ENCODE measurements around the gene EXOC6B. TPM values are rescaled to one million over a fixed set of nuclear protein-coding genes. Genes with fewer than 3 reads are reported as not detected.

EXOC6B gene
- total RNA-seq, 1 donor from 2014 or later = 40.0 TPM

- DNase-seq (ENCODE audit: low spot score) = no peak
Observed at GRCh38 chr2:72744049-72744448, 81.8 kb downstream of the EXOC6B start.

- DNase-seq (ENCODE audit: low spot score) = no peak
Observed at GRCh38 chr2:72743481-72743880, 82.4 kb downstream of the EXOC6B start.

- DNase-seq (ENCODE audit: low spot score) = no peak
Observed at GRCh38 chr2:72738096-72738495, 87.7 kb downstream of the EXOC6B start.

- DNase-seq (ENCODE audit: low spot score) = no peak
Observed at GRCh38 chr2:72734432-72734831, 91.4 kb downstream of the EXOC6B start.

- DNase-seq (ENCODE audit: low spot score) = peak; percentile 18
Observed at GRCh38 chr2:72731116-72731515, 94.7 kb downstream of the EXOC6B start.

- no peak for DNase-seq (ENCODE audit: low spot score)
Observed at GRCh38 chr2:72727356-72727755, 98.5 kb downstream of the EXOC6B start.

GRCh38 chr2:72723769-72724370 is 102.0 kb downstream of the EXOC6B start:
- no peak for DNase-seq (ENCODE audit: low spot score)

GRCh38 chr2:72722492-72723070 is 103.3 kb downstream of the EXOC6B start:
- DNase-seq (ENCODE audit: low spot score) = no peak

- DNase-seq (ENCODE audit: low spot score) = peak; percentile 37
Observed at GRCh38 chr2:72719416-72719815, 106.4 kb downstream of the EXOC6B start.

GRCh38 chr2:72718876-72719275 is 107.0 kb downstream of the EXOC6B start:
- no peak for DNase-seq (ENCODE audit: low spot score)

GRCh38 chr2:72716601-72717000 is 109.2 kb downstream of the EXOC6B start:
- DNase-seq (ENCODE audit: low spot score) = no peak

GRCh38 chr2:72713857-72714256 is 112.0 kb downstream of the EXOC6B start:
- DNase-seq (ENCODE audit: low spot score) = no peak

- DNase-seq (ENCODE audit: low spot score) = no peak
Observed at GRCh38 chr2:72712977-72713376, 112.9 kb downstream of the EXOC6B start.

- no peak for DNase-seq (ENCODE audit: low spot score)
Observed at GRCh38 chr2:72712304-72712703, 113.5 kb downstream of the EXOC6B start.

- DNase-seq (ENCODE audit: low spot score) = no peak
Observed at GRCh38 chr2:72710418-72711152, 115.2 kb downstream of the EXOC6B start.

GRCh38 chr2:72708236-72708635 is 117.6 kb downstream of the EXOC6B start:
- DNase-seq (ENCODE audit: low spot score) = no peak

GRCh38 chr2:72698300-72698699 is 127.5 kb downstream of the EXOC6B start:
- DNase-seq (ENCODE audit: low spot score) = no peak

GRCh38 chr2:72696559-72696958 is 129.3 kb downstream of the EXOC6B start:
- DNase-seq (ENCODE audit: low spot score) = no peak

- no peak for DNase-seq (ENCODE audit: low spot score)
Observed at GRCh38 chr2:72695676-72696075, 130.2 kb downstream of the EXOC6B start.

- peak; percentile 67 for DNase-seq (ENCODE audit: low spot score)
Observed at GRCh38 chr2:72694715-72695496, 130.9 kb downstream of the EXOC6B start.

GRCh38 chr2:72689579-72690195 is 136.1 kb downstream of the EXOC6B start:
- DNase-seq (ENCODE audit: low spot score) = no peak
